Posterior vena cava (tissue), 2 donors: Measurements from ENCODE around the gene PTPRT. TPM values are rescaled to one million over a fixed set of nuclear protein-coding genes. Genes with fewer than 3 reads are reported as not detected.

Experiments used
- DNase-seq: peaks from one replicate; pipeline ENCODE4 v3.0.0-alpha.2; 2020; ENCODE audit warnings: low spot score
- intact Hi-C, 2 donors: fragments of 100-400 bp; cut with DNase I; formaldehyde crosslinking; loops; one replicate each; pipeline versions ENCODE4 v1.14.1 to v1.14.2; 2022 to 2023
- total RNA-seq, 2 donors: library from RNA; stranded (reverse); fragmentation: NEBNext Ultra II Directional; extraction: Animal tissue kit (Norgen Biotek cat#: 25700); gene quantifications; one replicate each; pipeline ENCODE4 v1.2.1, GENCODE V29; 2021
- donor health status: DM: yes; HTN: yes; CAD: no.
- donor health status: DM: yes; HTN: yes; CAD: no.

PTPRT gene
- total RNA-seq, 2 donors from 2014 or later: 0.10 to 0.19 TPM

GRCh38 chr20:42565235-42565995 is 624.3 kb downstream of the PTPRT start:
- intact Hi-C loops: no loop called here
- no peak for DNase-seq

DNA sequence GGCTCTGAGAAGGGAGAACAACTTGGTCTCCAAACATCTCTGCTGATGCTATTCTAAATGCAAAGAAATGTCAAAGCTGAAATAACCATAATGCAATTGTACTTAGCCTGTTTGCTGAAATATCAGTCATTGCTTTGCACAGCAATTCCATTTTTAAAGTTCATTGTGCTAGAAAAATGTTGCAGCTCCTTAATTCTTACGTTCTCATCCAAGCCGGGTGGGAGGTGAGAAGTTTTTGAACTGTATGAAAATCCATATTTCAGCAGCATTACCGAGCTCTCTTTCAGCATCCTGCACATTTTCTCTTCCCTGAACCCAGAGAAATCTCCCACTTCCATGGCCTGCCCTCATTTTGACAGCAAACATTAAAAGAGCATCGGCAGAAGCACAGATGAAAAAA is 630.0 kb downstream of the PTPRT start:
- no peak for DNase-seq
- intact Hi-C loops: no loop called here

DNA sequence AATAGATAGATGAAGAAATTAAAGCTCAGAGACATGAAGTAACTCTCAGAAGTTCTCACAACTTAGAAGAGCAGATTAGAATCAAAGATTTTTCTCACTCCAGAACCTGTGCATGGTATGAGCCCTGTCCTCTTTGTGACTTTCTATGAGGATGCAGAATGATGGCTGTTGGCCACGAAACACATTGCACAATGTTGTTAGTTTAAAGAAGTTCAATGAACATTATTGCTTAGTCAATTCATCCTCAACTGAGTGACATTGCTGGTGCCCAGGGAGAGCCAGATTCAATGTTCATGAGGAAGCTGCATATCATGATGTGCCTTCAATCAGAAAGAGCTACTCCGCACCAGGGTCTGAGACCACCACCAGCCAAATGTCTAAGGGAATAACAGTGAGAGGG is 633.1 kb downstream of the PTPRT start:
- DNase-seq: no peak
- intact Hi-C loops: no loop called here

DNA sequence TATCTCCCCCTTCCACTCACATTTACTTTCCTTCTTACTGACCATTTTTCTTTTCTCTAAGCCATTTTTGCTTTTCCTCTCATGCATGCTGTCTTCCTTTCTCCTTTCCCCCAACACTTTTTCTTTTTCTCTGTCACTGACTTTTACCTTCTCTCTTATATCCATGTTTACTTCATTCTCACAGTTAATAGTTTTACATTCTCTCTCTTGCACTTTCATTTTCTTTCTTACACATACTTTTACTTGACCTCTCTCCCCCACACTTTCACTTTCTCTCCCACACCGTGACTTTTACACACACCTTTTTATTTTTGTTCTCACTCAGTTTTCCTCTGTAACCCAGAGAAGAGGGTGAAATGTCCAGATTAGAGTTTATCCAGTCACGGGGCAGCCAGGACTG is 636.3 kb downstream of the PTPRT start:
- intact Hi-C loops: no loop called here
- no peak for DNase-seq

DNA sequence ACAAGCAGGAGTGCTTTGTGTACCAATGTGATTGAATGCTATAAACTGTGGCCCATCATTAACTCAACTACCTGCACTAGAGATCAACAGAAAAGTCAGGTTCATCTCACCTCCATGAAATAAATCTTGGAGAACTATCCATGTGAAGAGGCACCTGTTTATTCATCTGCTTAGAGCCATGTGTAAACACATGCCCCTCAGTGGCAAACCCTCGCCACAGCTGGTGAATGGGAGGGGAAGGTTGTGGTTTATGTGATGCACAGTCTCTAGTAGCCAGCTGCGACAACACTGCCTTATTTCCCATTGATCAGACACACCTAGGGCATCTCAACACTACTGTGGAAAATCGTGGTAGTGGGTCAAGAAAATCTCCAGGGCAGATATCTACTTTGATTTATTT is 640.2 kb downstream of the PTPRT start:
- DNase-seq: no peak
- intact Hi-C loops: no loop called here

DNA sequence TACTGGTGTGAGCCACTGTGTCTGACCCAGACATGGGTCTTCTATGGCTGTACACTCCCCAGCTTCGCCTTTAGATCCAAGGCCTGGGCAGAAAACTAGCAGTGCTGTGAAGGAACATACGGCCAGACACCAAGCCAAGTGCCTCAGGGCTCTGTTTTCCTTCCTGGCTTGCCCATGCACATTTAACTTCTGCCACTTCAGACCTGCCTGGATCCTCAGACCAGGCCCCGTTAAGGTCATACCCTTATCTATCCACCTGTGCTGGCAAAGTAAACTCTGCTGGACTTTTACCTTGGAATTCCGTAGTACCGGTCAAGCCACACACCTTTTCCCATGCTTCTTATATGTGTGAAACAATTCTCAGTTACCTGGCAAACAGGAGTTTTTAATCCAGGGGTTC is 644.8 kb downstream of the PTPRT start:
- intact Hi-C loops: no loop called here
- no peak for DNase-seq

- no peak for DNase-seq
- intact Hi-C loops: no loop called here
These were observed 656.9 kb downstream of the PTPRT start for GRCh38 chr20:42532831-42533230.

DNA sequence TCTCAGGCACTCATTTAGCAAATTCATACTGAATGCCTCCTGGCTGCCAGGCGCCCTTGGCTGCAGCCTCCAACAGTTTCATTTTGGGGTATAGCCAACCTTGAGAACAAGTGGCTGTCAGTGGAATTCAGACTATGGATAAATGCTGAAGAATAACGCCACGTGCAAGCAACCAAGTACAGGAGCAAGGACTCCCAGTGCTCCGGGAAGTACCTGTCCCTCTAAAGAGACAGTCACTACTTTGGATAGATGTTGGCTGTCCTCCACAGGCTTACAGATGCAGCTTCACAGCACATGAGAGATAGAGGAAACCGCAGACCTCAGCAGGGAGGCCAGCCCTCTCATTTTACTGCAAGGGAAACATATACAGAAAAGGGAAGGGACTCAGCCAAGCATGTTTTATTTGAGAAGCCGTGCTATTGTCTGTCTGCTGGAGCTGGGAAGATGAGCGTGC is 658.2 kb downstream of the PTPRT start:
- no peak for DNase-seq
- intact Hi-C loops: no loop called here

GRCh38 chr20:42530855-42531448 is 658.8 kb downstream of the PTPRT start:
- intact Hi-C loops: no loop called here
- no peak for DNase-seq

- intact Hi-C loops: no loop called here
- DNase-seq: no peak
These were observed 659.5 kb downstream of the PTPRT start for GRCh38 chr20:42530191-42530590.

- DNase-seq: no peak
- intact Hi-C loops: no loop called here
These were observed 665.6 kb downstream of the PTPRT start for GRCh38 chr20:42524058-42524457.

DNA sequence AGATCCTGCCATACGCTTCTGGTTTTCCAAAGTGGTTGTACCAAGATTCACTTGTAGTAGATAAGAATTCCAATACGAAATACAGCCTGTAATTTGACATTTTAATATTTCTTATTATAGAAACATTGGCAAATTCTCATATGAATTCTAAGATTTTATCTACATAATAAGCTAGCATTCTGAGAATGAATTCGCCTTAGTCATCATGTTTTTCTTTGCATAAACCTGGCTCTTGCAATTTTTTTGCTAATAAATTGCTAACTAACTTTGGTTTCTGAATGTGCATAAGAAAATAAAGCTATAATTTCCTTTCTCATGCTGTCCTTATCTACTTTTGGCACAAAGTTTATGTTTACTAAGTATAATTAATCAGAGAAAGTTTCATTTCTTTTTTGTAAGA is 673.0 kb downstream of the PTPRT start:
- DNase-seq: no peak
- intact Hi-C loops: loop anchor here in 1 of 2 donors (5.0 kb wide), 1 partner anchor 239 kb away; no protein-coding TSS in a partner anchor

DNA sequence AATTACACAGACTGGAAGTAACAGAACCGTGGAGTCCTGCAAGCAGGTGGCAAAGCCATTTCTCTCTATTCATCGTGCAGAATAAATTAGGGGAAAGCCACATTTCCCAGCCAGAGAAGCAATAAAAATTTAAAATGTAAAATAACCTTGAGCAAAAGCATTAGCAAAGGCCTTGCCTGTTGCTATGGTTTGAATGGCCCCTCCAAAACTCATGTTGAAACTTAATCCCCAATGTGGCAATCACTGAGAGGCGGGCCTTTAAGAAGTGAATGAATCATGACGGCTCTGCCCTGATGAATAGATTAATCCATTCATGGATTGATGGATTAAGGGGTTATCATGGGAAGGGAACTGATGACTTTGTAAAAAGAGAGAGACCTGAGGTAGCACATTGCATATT is 679.0 kb downstream of the PTPRT start:
- no peak for DNase-seq
- intact Hi-C loops: no loop called here

GRCh38 chr20:42507874-42508273 is 681.8 kb downstream of the PTPRT start:
- intact Hi-C loops: no loop called here
- no peak for DNase-seq

DNA sequence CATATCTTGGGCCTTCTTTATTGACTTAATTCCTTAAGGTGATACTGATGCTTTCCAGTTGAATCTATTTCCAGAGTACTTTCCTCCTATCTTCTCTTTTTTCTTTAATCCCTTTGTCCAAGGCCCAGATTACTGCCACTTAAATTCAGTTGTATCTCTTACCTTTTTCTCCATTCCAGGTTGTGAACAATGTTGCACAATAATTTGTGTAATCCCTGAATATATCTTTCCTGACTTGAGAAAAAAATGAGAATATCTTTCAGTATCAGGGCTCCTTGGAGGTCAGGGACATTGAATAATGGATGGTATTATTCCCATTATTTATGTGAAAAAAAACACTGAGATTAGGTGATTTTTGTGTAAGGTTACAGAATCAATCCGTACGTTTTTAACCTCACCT is 683.3 kb downstream of the PTPRT start:
- no peak for DNase-seq
- intact Hi-C loops: no loop called here

GRCh38 chr20:42502591-42502990 is 687.1 kb downstream of the PTPRT start:
- intact Hi-C loops: no loop called here
- no peak for DNase-seq

- intact Hi-C loops: no loop called here
- no peak for DNase-seq
These were observed 693.1 kb downstream of the PTPRT start for GRCh38 chr20:42496595-42496994.

DNA sequence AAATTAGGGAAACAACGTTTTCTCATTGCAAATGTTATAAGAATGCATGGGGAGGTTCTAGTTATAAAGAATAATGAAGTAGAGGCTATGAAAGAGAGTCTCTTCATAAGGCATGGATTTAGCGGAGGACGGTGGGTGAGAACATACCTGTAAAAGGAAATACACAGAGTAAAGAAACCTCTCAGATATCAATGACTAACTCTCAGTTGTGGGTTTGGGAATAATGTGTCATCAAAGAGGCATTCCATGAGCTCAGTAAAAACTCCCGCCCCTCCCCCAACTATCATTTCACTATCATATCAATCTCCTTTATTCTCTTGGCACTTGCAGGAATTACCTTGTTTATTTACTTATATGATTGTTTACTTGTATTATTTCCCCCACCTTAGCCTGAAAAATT is 695.4 kb downstream of the PTPRT start:
- no peak for DNase-seq
- intact Hi-C loops: no loop called here

- no peak for DNase-seq
- intact Hi-C loops: no loop called here
These were observed 696.7 kb downstream of the PTPRT start for GRCh38 chr20:42493001-42493400.

- intact Hi-C loops: no loop called here
- DNase-seq: no peak
These were observed 697.4 kb downstream of the PTPRT start for GRCh38 chr20:42492290-42492689.

DNA sequence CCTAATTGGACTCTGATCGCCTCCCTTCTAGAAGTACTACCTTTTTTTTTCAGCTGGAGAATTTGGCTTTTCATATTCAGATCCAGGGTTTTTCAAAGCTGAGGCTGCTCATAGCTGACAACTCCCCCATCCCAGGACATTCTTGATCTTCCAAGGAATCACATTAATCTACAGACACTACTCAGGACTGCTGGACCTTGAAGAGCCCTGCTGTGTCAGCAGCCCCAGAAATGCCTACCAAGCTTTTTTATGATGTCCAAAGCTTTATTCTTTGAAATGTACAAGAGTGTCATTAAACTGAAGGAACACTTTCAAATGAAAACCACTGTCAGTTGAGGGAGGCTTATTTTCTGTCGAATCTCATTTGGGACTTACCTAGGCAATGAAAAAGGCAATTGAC is 704.1 kb downstream of the PTPRT start:
- DNase-seq: no peak
- intact Hi-C loops: no loop called here
